IMR-90 (cell line): Measurements from ENCODE around the gene TINAGL1. TPM values are rescaled to one million over a fixed set of nuclear protein-coding genes. Genes with fewer than 3 reads are reported as not detected.

Experiments
- ATAC-seq: fragments of 200-7000 bp; cut with Tn5 transposase; 2 replicates; pipeline ENCODE4 v1.9.1; 2020; ENCODE audit warnings: low read depth, mild to moderate bottlenecking, moderate library complexity
- BruUV-seq: library from RNA; stranded (reverse); fragments of 400-500 nt; replicated peaks from 2 replicates; lab custom pipeline; 2021; lab: Mats Ljungman, UMichigan
- CTCF ChIA-PET: fragments of 300-600 bp; formaldehyde crosslinking; extraction: SDS; loops from one replicate; lab custom pipeline; 2021; ENCODE audit warnings: antibody characterized with exemption; lab: Yijun Ruan, JAX
- POLR2A ChIA-PET: fragments of 300-600 bp; sonication (Branson Sonifier 250); formaldehyde crosslinking; loops from one replicate; lab custom pipeline; 2022; ENCODE audit warnings: antibody characterized with exemption; ENCODE audit not compliant: unreplicated experiment; lab: Charles Lee
- DNase-seq: peaks from one replicate; pipeline ENCODE4 v3.0.0; 2013
- H2AFZ ChIP-seq: replicated peaks from 2 replicates; pipeline ENCODE3; 2013; ENCODE audit warnings: low read length, mild to moderate bottlenecking; ENCODE audit not compliant: poor library complexity
- H2AK5ac ChIP-seq: 2 replicates; pipeline ENCODE4 v1.6.1; 2013; ENCODE audit warnings: low read depth, low read length, inconsistent platforms
- H2AK9ac ChIP-seq: replicated peaks from 2 replicates; pipeline ENCODE3; 2013; ENCODE audit warnings: mild to moderate bottlenecking, low read depth, low read length, moderate library complexity; ENCODE audit not compliant: poor library complexity
- H2BK120ac ChIP-seq: 2 replicates; pipeline ENCODE4 v1.6.1; 2013; ENCODE audit warnings: low read depth, low read length, inconsistent platforms
- H2BK15ac ChIP-seq: 3 replicates; pipeline ENCODE4 v1.6.1; 2013; ENCODE audit warnings: low read depth, low read length, inconsistent platforms
- H2BK20ac ChIP-seq: 2 replicates; pipeline ENCODE4 v1.6.1; 2013; ENCODE audit warnings: low read depth, mild to moderate bottlenecking, inconsistent platforms, low read length, moderate library complexity
- H2BK5ac ChIP-seq: 2 replicates; pipeline ENCODE4 v1.6.1; 2013; ENCODE audit warnings: mild to moderate bottlenecking, low read depth, low read length, inconsistent platforms; ENCODE audit not compliant: poor library complexity, severe bottlenecking
- H3K14ac ChIP-seq: replicated peaks from 2 replicates; pipeline ENCODE4 v1.6.1; 2013; ENCODE audit warnings: low read depth, low read length, inconsistent platforms
- H3K18ac ChIP-seq: 2 replicates; pipeline ENCODE4 v1.6.1; 2013; ENCODE audit warnings: low read depth, low read length, control low read depth
- H3K23ac ChIP-seq: 2 replicates; pipeline ENCODE4 v1.6.1; 2013; ENCODE audit warnings: low read depth, low read length, inconsistent platforms
- H3K27ac ChIP-seq: 2 replicates; pipeline ENCODE4 v1.5.1; 2013; ENCODE audit warnings: mild to moderate bottlenecking, control low read depth, low read length; ENCODE audit not compliant: insufficient read depth
- H3K27me3 ChIP-seq: 2 replicates; pipeline ENCODE4 v1.6.1; 2013; ENCODE audit warnings: low read length; ENCODE audit not compliant: control insufficient read depth, insufficient read depth
- H3K36me3 ChIP-seq: 2 replicates; pipeline ENCODE4 v1.6.1; 2013; ENCODE audit warnings: low read length, mixed read lengths; ENCODE audit not compliant: control insufficient read depth, insufficient read depth
- H3K4ac ChIP-seq: 2 replicates; pipeline ENCODE4 v1.6.1; 2013; ENCODE audit warnings: low read depth, low read length, inconsistent platforms
- H3K4me1 ChIP-seq: 2 replicates; pipeline ENCODE4 v1.6.1; 2013; ENCODE audit warnings: low read length, mixed read lengths; ENCODE audit not compliant: control insufficient read depth, insufficient read depth
- H3K4me2 ChIP-seq: 2 replicates; pipeline ENCODE4 v1.6.1; 2013; ENCODE audit warnings: low read depth, mild to moderate bottlenecking, control low read depth, low read length, moderate library complexity
- H3K4me3 ChIP-seq: 2 replicates; pipeline ENCODE4 v1.5.1; 2013; ENCODE audit warnings: low read depth, mild to moderate bottlenecking, control low read depth, low read length, moderate library complexity; ENCODE audit not compliant: insufficient read depth
- H3K56ac ChIP-seq: 2 replicates; pipeline ENCODE4 v1.6.1; 2013; ENCODE audit warnings: low read length, inconsistent platforms; ENCODE audit not compliant: insufficient read depth; ENCODE audit errors: extremely low read depth
- H3K79me1 ChIP-seq, 2 experiments: 2 replicates each; pipeline ENCODE4 v1.6.1; 2013; ENCODE audit warnings: low read length in 2 of 2, inconsistent platforms in 1 of 2, low read depth in 1 of 2
- H3K9ac ChIP-seq: 2 replicates; pipeline ENCODE4 v1.6.1; 2013; ENCODE audit warnings: low read depth, low read length, control low read depth
- H3K9me1 ChIP-seq: 2 replicates; pipeline ENCODE4 v1.6.1; 2013; ENCODE audit warnings: low read length, inconsistent platforms; ENCODE audit not compliant: insufficient read depth
- H3K9me3 ChIP-seq: 2 replicates; pipeline ENCODE4 v1.6.1; 2013; ENCODE audit warnings: low read length; ENCODE audit not compliant: control insufficient read depth, insufficient read depth
- H4K20me1 ChIP-seq: 2 replicates; pipeline ENCODE4 v1.6.1; 2013; ENCODE audit warnings: low read length, inconsistent platforms; ENCODE audit not compliant: insufficient read depth
- H4K5ac ChIP-seq: 2 replicates; pipeline ENCODE4 v1.6.1; 2013; ENCODE audit warnings: mild to moderate bottlenecking, low read depth, low read length, control low read depth
- H4K8ac ChIP-seq, 2 experiments: 2 replicates each; pipeline ENCODE4 v1.6.1; 2013; ENCODE audit warnings: low read depth in 2 of 2, low read length in 2 of 2, control low read depth in 1 of 2, inconsistent platforms in 1 of 2
- H4K91ac ChIP-seq: 2 replicates; pipeline ENCODE4 v1.6.1; 2013; ENCODE audit warnings: low read depth, low read length, inconsistent platforms; ENCODE audit not compliant: insufficient read depth
- BHLHE40 ChIP-seq: fragments of 150-350 bp; IDR thresholded peaks from 2 replicates; pipeline ENCODE4 v1.6.1; 2016; ENCODE audit warnings: mild to moderate bottlenecking, low read depth, low read length
- CHD1 ChIP-seq: IDR thresholded peaks from 2 replicates; pipeline ENCODE4 v1.6.1; 2012; ENCODE audit warnings: low read depth, low read length, improper control_type of control experiment
- MAFK ChIP-seq: IDR thresholded peaks from 2 replicates; pipeline ENCODE4 v1.6.1; 2012; ENCODE audit warnings: low read depth, low read length, improper control_type of control experiment
- MAZ ChIP-seq: IDR thresholded peaks from 2 replicates; pipeline ENCODE4 v1.6.1; 2012; ENCODE audit warnings: low read depth, mild to moderate bottlenecking, low read length, improper control_type of control experiment, moderate library complexity, borderline replicate concordance
- RFX5 ChIP-seq: IDR thresholded peaks from 2 replicates; pipeline ENCODE4 v1.8.0; 2012; ENCODE audit warnings: low read depth, mild to moderate bottlenecking, low read length, moderate library complexity
- SMC3 ChIP-seq: fragments of 150-350 bp; IDR thresholded peaks from 2 replicates; pipeline ENCODE4 v1.6.1; 2016; ENCODE audit warnings: low read depth, mild to moderate bottlenecking, antibody characterized with exemption, low read length, moderate library complexity
- USF2 ChIP-seq: fragments of 150-350 bp; IDR thresholded peaks from 2 replicates; pipeline ENCODE4 v1.6.1; 2017; ENCODE audit warnings: mild to moderate bottlenecking, antibody characterized with exemption, low read length, low read depth
- WGBS, 2 experiments: methylation state at CpG; one replicate each; pipeline versions ENCODE4 v1.1.5 to v1.1.7; 2013; ENCODE audit warnings: missing lambda C conversion rate in 2 of 2; ENCODE audit not compliant: insufficient read length in 1 of 2; ENCODE audit errors: extremely low coverage in 2 of 2; 5-methylcytosine and 5-hydroxymethylcytosine counted together
- dilution Hi-C: fragments of 300-500 bp; cut with HindIII; formaldehyde crosslinking; loops from one replicate; pipeline ENCODE4 v1.14.3; 2018; ENCODE audit warnings: low sequenced_read_pairs; ENCODE audit not compliant: unreplicated experiment
- in situ Hi-C: fragments of 300-500 bp; cut with MboI; formaldehyde crosslinking; loops from 3 replicates; pipeline ENCODE4 v1.14.3; 2019; ENCODE audit warnings: low sequenced_read_pairs, inconsistent platforms, mixed read lengths
- intact Hi-C: fragments of 100-400 bp; cut with micrococcal nuclease; formaldehyde crosslinking; loops from 2 replicates; pipeline ENCODE4 v1.10.0; 2022
- polyA plus RNA-seq, 3 experiments: library from polyadenylated mRNA; depleted of rRNA; stranded (reverse); fragments of >200 nt; gene quantifications; 2 replicates each; pipeline ENCODE4 v1.2.3, GENCODE V29; 2012; ENCODE audit warnings: low replicate concordance in 1 of 3
- total RNA-seq: library from RNA; depleted of rRNA; stranded (reverse); fragments of >200 nt; gene quantifications from 2 replicates; pipeline ENCODE4 v1.2.3, GENCODE V29; 2012

TINAGL1 gene
- total and polyA plus RNA-seq, 2 of the 4 experiments (the other 2 are of a cell fraction): 0.54 to 1.5 TPM

- intact Hi-C loops (no loop called here), in situ Hi-C loops (no loop called here), dilution Hi-C loops (no loop called here)
- no peak overlapping the region for H4K8ac ChIP-seq
- peak overlapping the region; percentile 0 for H2AK9ac ChIP-seq
- H2AK5ac ChIP-seq: no peak overlapping the region
- no peak overlapping the region for H3K9ac ChIP-seq
- H3K4me1 ChIP-seq: peaks cover 19% of the 10 kb centered on the region; the same call in 1 of the 2 replicates
- no peak overlapping the region for H3K4me2 ChIP-seq
- peak; percentile 87 for TF ChIP-seq BHLHE40
- no peak for TF ChIP-seq MAZ
- TF ChIP-seq RFX5: no peak
- no peak for TF ChIP-seq CHD1
- TF ChIP-seq USF2: peak; percentile 75
- no peak for TF ChIP-seq MAFK
- TF ChIP-seq SMC3: no peak
- H2AFZ ChIP-seq: peak overlapping the region; percentile 24
- no peak overlapping the region for H3K4ac ChIP-seq
- H3K9me3 ChIP-seq: no peaks in the 10 kb centered on the region
- H3K56ac ChIP-seq: no peak overlapping the region
- no peak overlapping the region for H4K91ac ChIP-seq
- 50% methylated on average over 1 of the region's 13 CpGs; no CpG with 5 or more reads in 1 of the 2 experiments for WGBS, 2 experiments
- H3K36me3 ChIP-seq: no peaks in the 10 kb centered on the region
- H2BK5ac ChIP-seq: no peak overlapping the region
- H3K79me1 ChIP-seq: no peaks in the 10 kb centered on the region
- peak; percentile 53 for DNase-seq
- ChIA-PET POLR2A (no interaction called here), CTCF (no interaction called here)
- BruUV-seq: no TSS peak
- peaks cover 6% of the 10 kb centered on the region; the same call in 1 of the 2 replicates for H3K9me1 ChIP-seq
- H2BK20ac ChIP-seq: no peak overlapping the region
- H3K14ac ChIP-seq: no peak overlapping the region
- no peak overlapping the region for H3K23ac ChIP-seq
- no peak overlapping the region for H3K4me3 ChIP-seq
- ATAC-seq: 0 out of 2 replicates have a peak, but pooled peaks have one; percentile 6
- H2BK120ac ChIP-seq: no peak overlapping the region
- peaks cover 7% of the 10 kb centered on the region for H3K27me3 ChIP-seq
- H4K20me1 ChIP-seq: no peaks in the 10 kb centered on the region; the same call in 1 of the 2 replicates
- H3K27ac ChIP-seq: no peak overlapping the region
- H2BK15ac ChIP-seq: no peak overlapping the region
- no peak overlapping the region for H3K18ac ChIP-seq
- H4K5ac ChIP-seq: no peak overlapping the region
These were observed 7.9 kb downstream of the TINAGL1 start for GRCh38 chr1:31583995-31584868.
